ENCODE results near the gene CWC27.
"Not testable (repeated sequence)": the region's sequence is repeated elsewhere in the genome, so short reads cannot be mapped to it uniquely, and the experiment has no call there.

CWC27 gene

GRCh38 chr5:64930672-64931318 is 162.1 kb downstream of the CWC27 start:
- no peak for DNase-seq

DNA sequence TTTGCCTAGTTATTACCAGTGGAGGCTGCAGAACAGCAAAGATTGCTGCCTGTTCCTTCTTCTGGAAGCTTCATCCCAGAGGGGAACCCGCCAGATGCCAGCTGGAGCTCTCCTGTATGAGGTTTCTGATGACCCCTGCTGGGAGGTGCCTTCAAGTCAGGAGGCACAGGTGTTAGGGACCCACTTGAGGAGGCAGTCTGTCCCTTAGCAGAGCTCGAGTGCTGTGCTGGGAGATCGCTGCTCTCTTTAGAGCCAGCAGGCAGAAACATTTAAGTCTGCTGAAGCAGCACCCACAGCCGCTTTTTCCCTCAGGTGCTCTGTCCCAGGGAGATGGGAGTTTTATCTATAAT is 170.7 kb downstream of the CWC27 start:
- not testable (repeated sequence) for DNase-seq

- no peak for DNase-seq
Observed at GRCh38 chr5:64939772-64940510, 171.2 kb downstream of the CWC27 start.

- no peak for DNase-seq
Observed at GRCh38 chr5:64942460-64942859, 173.7 kb downstream of the CWC27 start.

DNA sequence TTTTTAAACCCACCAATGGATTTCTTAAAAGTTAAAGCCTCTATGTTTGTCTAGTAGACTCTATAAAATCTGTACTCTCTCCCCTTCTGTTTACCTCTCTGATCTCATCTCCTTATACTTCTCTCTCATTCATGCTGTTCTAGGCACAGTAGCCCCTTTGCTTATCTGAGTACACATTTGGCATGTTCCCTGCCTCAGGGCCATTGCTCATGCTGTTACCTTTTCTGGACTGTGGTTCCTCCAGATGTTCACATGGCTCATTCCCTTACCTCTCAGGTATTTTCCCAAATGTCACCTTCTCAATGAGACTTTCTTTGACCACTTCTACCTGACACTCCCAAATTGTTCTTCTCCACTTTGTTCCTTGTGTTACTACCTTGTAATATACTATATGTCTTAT is 176.1 kb downstream of the CWC27 start:
- no peak for DNase-seq

- DNase-seq, result no peak
Observed at GRCh38 chr5:64947031-64947430, 178.3 kb downstream of the CWC27 start.

GRCh38 chr5:64947801-64948200 is 179.1 kb downstream of the CWC27 start:
- no peak for DNase-seq

DNA sequence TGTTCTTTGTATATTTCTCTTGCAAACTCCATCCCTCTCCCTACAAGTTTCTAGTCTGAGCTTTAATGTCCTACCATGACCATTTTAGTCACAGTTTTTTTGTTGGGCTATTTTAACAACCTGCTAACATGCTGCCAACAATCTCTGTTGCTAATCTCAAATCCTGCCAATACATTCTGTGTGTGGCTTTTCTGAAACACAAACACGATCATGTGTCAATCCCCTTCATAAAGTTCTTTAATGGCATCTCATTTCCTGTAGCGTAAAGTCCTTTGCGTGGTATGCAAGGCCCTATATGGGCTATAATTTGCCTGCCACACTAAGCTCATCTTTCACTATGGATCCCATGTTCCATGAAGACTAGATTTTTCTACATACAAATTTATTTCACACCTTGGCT is 180.6 kb downstream of the CWC27 start:
- DNase-seq, result no peak

- DNase-seq, result no peak
Observed at GRCh38 chr5:64952951-64953673, 184.4 kb downstream of the CWC27 start.

- DNase-seq, result no peak
Observed at GRCh38 chr5:64954518-64954917, 185.8 kb downstream of the CWC27 start.

GRCh38 chr5:64958757-64959391 is 190.1 kb downstream of the CWC27 start:
- DNase-seq, result no peak

- DNase-seq, result no peak
Observed at GRCh38 chr5:64963278-64963677, 194.5 kb downstream of the CWC27 start.

GRCh38 chr5:64968591-64969110 is 199.9 kb downstream of the CWC27 start:
- DNase-seq, result no peak

DNA sequence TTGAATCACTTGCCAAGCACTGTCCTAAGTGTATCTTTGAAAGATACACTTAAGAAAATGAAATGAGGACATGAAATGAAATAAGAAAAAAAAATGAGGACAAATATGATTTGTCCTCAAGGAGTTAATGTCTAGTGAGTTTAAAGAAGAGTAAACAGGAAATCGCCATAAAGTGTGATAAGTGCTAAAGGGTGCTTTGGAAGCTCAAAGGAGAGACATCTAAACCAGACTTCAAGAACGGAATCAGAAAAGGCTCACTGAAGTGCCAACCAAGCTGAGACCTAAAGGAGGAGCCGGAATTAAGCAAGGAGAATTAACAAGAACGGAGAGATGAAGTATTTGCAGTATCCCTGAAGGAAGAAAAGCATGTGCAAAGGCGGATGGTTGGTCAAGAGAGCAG is 200.8 kb downstream of the CWC27 start:
- no peak for DNase-seq

DNA sequence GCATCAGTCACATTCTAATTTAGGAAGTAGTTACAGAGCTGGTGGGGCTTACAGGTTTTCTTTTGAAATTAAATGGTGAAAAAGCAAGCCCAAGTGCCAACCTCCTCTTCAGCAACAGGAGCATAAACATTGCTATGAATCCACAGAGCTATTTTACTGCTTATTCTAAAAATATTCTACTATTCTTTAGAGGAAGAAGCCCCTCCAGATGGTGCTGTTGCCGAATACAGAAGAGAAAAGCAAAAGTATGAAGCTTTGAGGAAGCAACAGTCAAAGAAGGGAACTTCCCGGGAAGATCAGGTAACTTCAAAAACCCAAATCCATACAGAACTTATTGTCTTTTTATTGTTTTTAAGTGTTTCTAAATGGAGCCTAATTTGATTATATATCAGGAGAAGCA is 202.8 kb downstream of the CWC27 start:
- DNase-seq, result no peak

- no peak for DNase-seq
Observed at GRCh38 chr5:64971990-64972389, 203.3 kb downstream of the CWC27 start.

GRCh38 chr5:64972591-64972990 is 203.9 kb downstream of the CWC27 start:
- no peak for DNase-seq

DNA sequence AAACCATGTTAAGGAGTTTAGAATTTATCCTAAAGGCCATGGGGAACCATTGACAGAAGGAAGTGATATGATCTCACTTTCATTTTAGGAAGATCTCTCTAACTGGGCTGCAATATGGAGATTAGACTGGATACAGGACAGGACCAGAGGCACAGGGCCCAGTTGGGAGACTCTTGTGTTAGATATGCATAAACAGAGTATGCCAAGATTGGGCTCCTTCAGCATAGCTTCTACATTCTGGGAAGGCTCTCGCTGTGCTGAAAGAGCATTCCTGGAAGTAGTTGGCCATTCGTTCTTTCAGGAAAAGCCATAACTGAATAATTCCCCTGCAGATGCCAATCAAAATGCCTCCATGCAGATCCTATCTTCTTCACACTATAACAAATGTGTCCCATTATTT is 204.5 kb downstream of the CWC27 start:
- DNase-seq, result no peak

GRCh38 chr5:64977779-64978178 is 209.0 kb downstream of the CWC27 start:
- DNase-seq, result no peak

GRCh38 chr5:64978546-64978945 is 209.8 kb downstream of the CWC27 start:
- DNase-seq, result no peak

DNA sequence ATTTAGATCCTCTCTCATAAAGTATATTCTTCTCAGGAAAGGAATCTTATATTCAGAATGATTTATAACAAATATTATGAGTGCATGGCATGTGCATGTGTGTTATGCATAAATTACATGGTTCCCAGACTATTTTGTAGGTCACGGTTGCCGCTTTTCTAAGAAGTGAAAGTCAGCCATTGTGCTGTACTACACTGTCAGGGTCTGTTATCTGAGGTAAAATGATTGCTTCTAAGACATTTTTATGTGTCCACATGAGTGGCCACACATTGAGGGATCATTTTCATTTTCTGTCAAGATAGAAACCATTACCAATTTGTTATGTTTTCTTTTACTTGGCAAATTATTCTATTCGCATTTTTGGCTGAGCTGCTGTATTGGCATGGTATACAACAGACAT is 210.8 kb downstream of the CWC27 start:
- no peak for DNase-seq

- DNase-seq, result no peak
Observed at GRCh38 chr5:64980176-64980575, 211.4 kb downstream of the CWC27 start.

GRCh38 chr5:64987768-64988167 is 219.0 kb downstream of the CWC27 start:
- DNase-seq, result no peak

DNA sequence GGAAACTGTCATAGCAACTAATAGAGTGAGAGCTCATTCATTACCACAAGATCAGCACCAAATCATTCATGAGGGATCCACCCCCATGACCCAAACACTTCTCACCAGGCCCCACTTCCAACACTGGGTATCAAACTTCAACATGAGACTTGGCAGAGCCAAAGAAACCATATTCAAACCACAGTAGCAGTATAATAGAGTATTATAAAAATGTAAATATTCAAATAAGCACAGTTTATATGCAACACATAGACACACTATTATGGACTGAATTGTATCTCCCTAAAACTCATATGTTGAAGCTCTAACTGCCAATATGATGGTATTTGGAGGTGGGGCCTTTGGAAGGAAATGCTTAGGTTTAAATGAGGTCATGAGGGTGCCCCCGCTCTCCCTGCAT is 240.5 kb downstream of the CWC27 start:
- no peak for DNase-seq

Measured in stimulated activated CD8-positive, alpha-beta memory T cell treated with anti-CD3 and anti-CD28 coated beads, Interleukin-4, amount 100 ng/mL, for 48 hours (primary cell).